K562 (cell line): ENCODE results near the gene OR51F1. TPM values are rescaled to one million over a fixed set of nuclear protein-coding genes. Genes with fewer than 3 reads are reported as not detected.

ENCODE experiments used
- ATAC-seq: fragments of 200-7000 bp; cut with Tn5 transposase; 3 replicates; pipeline ENCODE4 v1.9.1; 2020; ENCODE audit warnings: moderate library complexity
- BruUV-seq: library from RNA; stranded (reverse); fragments of 400-500 nt; replicated peaks from 2 replicates; lab custom pipeline; 2021; lab: Mats Ljungman, UMichigan
- CTCF ChIA-PET: fragments of 300-600 bp; formaldehyde crosslinking; extraction: SDS; loops from one replicate; lab custom pipeline; 2021; ENCODE audit warnings: low intra/inter-chr PET ratio; lab: Yijun Ruan, JAX
- POLR2A ChIA-PET: fragments of 300-600, 350-650 bp; sonication (Branson Sonifier 250); formaldehyde crosslinking; extraction: SDS; loops from one replicate; lab custom pipeline; 2021; ENCODE audit warnings: antibody characterized with exemption, inconsistent platforms; lab: Yijun Ruan, JAX
- DNase-seq, 4 experiments: peaks; one replicate each; pipeline versions ENCODE4 v3.0.0 to v3.0.0-alpha.2; 2011 to 2018; ENCODE audit warnings: low spot score in 3 of 4, mixed read lengths in 3 of 4; ENCODE audit errors: extremely low read depth in 1 of 4
- FAIRE-seq: peaks from 2 replicates; lab custom pipeline; 2011; peaks lifted over from hg19 to GRCh38; lab: Jason Lieb, UNC
- H2AFZ ChIP-seq: 2 replicates; pipeline ENCODE4 v1.6.0; 2011; ENCODE audit warnings: low read depth, low read length, control low read depth, inconsistent platforms
- H3K27ac ChIP-seq: fragments of 200-600 bp; 3 replicates; pipeline ENCODE4 v1.8.0; 2011; ENCODE audit warnings: low read depth, mild to moderate bottlenecking, control low read depth, inconsistent platforms, low read length, moderate library complexity, mixed read lengths; ENCODE audit errors: extremely low read depth
- H3K27me3 ChIP-seq, 2 experiments: fragments of 300-600 bp in 1 of 2; 2 replicates in 1 of 2; 3 replicates in 1 of 2; pipeline versions ENCODE4 v1.6.0 to v1.8.0; 2011; ENCODE audit warnings: inconsistent platforms in 2 of 2, low read length in 2 of 2, mild to moderate bottlenecking in 1 of 2, mixed read lengths in 1 of 2, moderate library complexity in 1 of 2; ENCODE audit not compliant: control insufficient read depth in 2 of 2, insufficient read depth in 2 of 2
- H3K36me3 ChIP-seq: fragments of 300-600 bp; 3 replicates; pipeline ENCODE4 v1.8.0; 2011; ENCODE audit warnings: mild to moderate bottlenecking, low read length, inconsistent platforms; ENCODE audit not compliant: control insufficient read depth, insufficient read depth
- H3K4me1 ChIP-seq, 2 experiments: fragments of 200-600 bp in 1 of 2; replicated peaks in 1 of 2; 2 replicates in 1 of 2; 3 replicates in 1 of 2; pipeline versions ENCODE4 v1.5.1 to v1.8.0; 2011; ENCODE audit warnings: inconsistent platforms in 2 of 2, low read length in 2 of 2, mild to moderate bottlenecking in 1 of 2, mixed read lengths in 1 of 2, moderate library complexity in 1 of 2; ENCODE audit not compliant: control insufficient read depth in 2 of 2, insufficient read depth in 2 of 2
- H3K4me2 ChIP-seq: 2 replicates; pipeline ENCODE4 v1.6.1; 2011; ENCODE audit warnings: low read length, control low read depth, inconsistent platforms, mixed read lengths; ENCODE audit not compliant: insufficient read depth
- H3K4me3 ChIP-seq: fragments of 200-600 bp; sonication (generic), shearing (Covaris generic); 2 replicates; pipeline ENCODE4 v1.5.1; 2016; ENCODE audit warnings: control low read depth, inconsistent platforms
- H3K79me2 ChIP-seq: fragments of 200-600 bp; 3 replicates; pipeline ENCODE4 v1.8.0; 2011; ENCODE audit warnings: low read length, inconsistent platforms; ENCODE audit not compliant: control insufficient read depth, insufficient read depth
- H3K9ac ChIP-seq, 2 experiments: 2 replicates each; pipeline versions ENCODE4 v1.6.0 to v1.6.1; 2011; ENCODE audit warnings: low read depth in 2 of 2, low read length in 2 of 2, control low read depth in 1 of 2, inconsistent platforms in 1 of 2, mild to moderate bottlenecking in 1 of 2, mixed read lengths in 1 of 2; ENCODE audit not compliant: insufficient read depth in 1 of 2
- H3K9me1 ChIP-seq: one replicate; pipeline ENCODE4 v1.6.0; 2011; ENCODE audit warnings: inconsistent platforms, mild to moderate bottlenecking, low read length, moderate library complexity; ENCODE audit not compliant: control insufficient read depth, insufficient read depth
- H3K9me3 ChIP-seq: replicated peaks from 2 replicates; pipeline ENCODE4 v1.5.1; 2011; ENCODE audit warnings: low read depth, low read length, inconsistent platforms; ENCODE audit not compliant: control insufficient read depth, insufficient read depth
- H4K20me1 ChIP-seq: replicated peaks from 2 replicates; pipeline ENCODE4 v1.6.1; 2011; ENCODE audit warnings: low read length, inconsistent platforms, mixed read lengths; ENCODE audit not compliant: control insufficient read depth, insufficient read depth
- CAMTA2 ChIP-seq: fragments of 250-450 bp; sonication (Bioruptor Pico); conservative IDR thresholded peaks from 2 replicates; pipeline ENCODE4 v1.5.1; 2022
- CBX2 ChIP-seq: fragments of 200-600 bp; sonication (generic); IDR thresholded peaks from one replicate; pipeline ENCODE4 v1.6.1; 2012; ENCODE audit warnings: mild to moderate bottlenecking, low read length, inconsistent platforms; ENCODE audit not compliant: insufficient read depth, poor library complexity, severe bottlenecking
- CREB3 ChIP-seq: fragments of 450-650 bp; conservative IDR thresholded peaks from 2 replicates; pipeline ENCODE4 v1.6.1; 2016; ENCODE audit warnings: missing genetic modification characterization, low read depth, mild to moderate bottlenecking, missing compliant biosample characterization, moderate library complexity
- ELF2 ChIP-seq: fragments of 250-450 bp; sonication (Bioruptor Pico); IDR thresholded peaks from 2 replicates; pipeline ENCODE4 v1.5.0; 2021; ENCODE audit warnings: mild to moderate bottlenecking
- HIVEP1 ChIP-seq: fragments of 250-450 bp; sonication (Bioruptor Pico); IDR thresholded peaks from 2 replicates; pipeline ENCODE4 v1.4.0; 2020; ENCODE audit warnings: mild to moderate bottlenecking
- LCOR ChIP-seq: sonication (generic); formaldehyde crosslinking; IDR thresholded peaks from 2 replicates; pipeline ENCODE4 v1.8.0; 2022; ENCODE audit warnings: mild to moderate bottlenecking, missing genetic modification reagents
- MTA1 ChIP-seq: fragments of 450-650 bp; IDR thresholded peaks from 2 replicates; pipeline ENCODE4 v1.6.1; 2017; ENCODE audit warnings: borderline replicate concordance
- NR2C2 ChIP-seq, 2 experiments: fragments of 200-800 bp in 1 of 2; sonication (Bioruptor generic) in 1 of 2; sonication (generic) in 1 of 2; formaldehyde crosslinking in 1 of 2; IDR thresholded peaks; 2 replicates each; pipeline versions ENCODE4 v1.6.1 to v1.8.0; 2016 to 2022; ENCODE audit warnings: mild to moderate bottlenecking in 1 of 2, missing compliant biosample characterization in 1 of 2, missing genetic modification characterization in 1 of 2, missing genetic modification reagents in 1 of 2
- PHF21A ChIP-seq: fragments of 450-650 bp; IDR thresholded peaks from 2 replicates; pipeline ENCODE4 v1.6.1; 2017; ENCODE audit warnings: low read depth, borderline replicate concordance
- SMAD3 ChIP-seq: fragments of 450-650 bp; formaldehyde crosslinking; conservative IDR thresholded peaks from 2 replicates; pipeline ENCODE4 v1.4.0; 2020; ENCODE audit warnings: mild to moderate bottlenecking
- TGIF2 ChIP-seq: sonication (generic); formaldehyde crosslinking; IDR thresholded peaks from 2 replicates; pipeline ENCODE4 v1.8.1; 2022; ENCODE audit warnings: mild to moderate bottlenecking, missing genetic modification reagents, moderate library complexity
- THRB ChIP-seq: fragments of 450-650 bp; formaldehyde crosslinking; conservative IDR thresholded peaks from 2 replicates; pipeline ENCODE4 v1.4.0; 2022; ENCODE audit warnings: mild to moderate bottlenecking, missing genetic modification characterization
- ZNF175 ChIP-seq: fragments of 200-800 bp; sonication (Bioruptor generic); IDR thresholded peaks from 2 replicates; pipeline ENCODE4 v1.6.1; 2016; ENCODE audit warnings: low read depth, mild to moderate bottlenecking, missing genetic modification characterization, missing compliant biosample characterization
- ZNF232 ChIP-seq: sonication (generic); formaldehyde crosslinking; IDR thresholded peaks from 2 replicates; pipeline ENCODE4 v1.8.0; 2022; ENCODE audit warnings: mild to moderate bottlenecking, missing genetic modification reagents
- ZNF436 ChIP-seq: fragments of 250-450, 450-650 bp; sonication (Bioruptor Pico); formaldehyde crosslinking; IDR thresholded peaks from 2 replicates; pipeline ENCODE4 v1.7.0; 2020; ENCODE audit warnings: mild to moderate bottlenecking
- ZNF586 ChIP-seq: fragments of 450-650 bp; formaldehyde crosslinking; conservative IDR thresholded peaks from 2 replicates; pipeline ENCODE4 v1.4.0; 2020; ENCODE audit warnings: mild to moderate bottlenecking, moderate library complexity
- WGBS: fragments of 100-300 bp; shearing (Covaris generic); methylation state at CpG from one replicate; pipeline ENCODE4 v1.1.6; 2016; ENCODE audit warnings: low coverage, mixed read lengths; ENCODE audit not compliant: insufficient coverage; ENCODE audit errors: missing lambda C conversion rate; 5-methylcytosine and 5-hydroxymethylcytosine counted together
- in situ Hi-C: fragments of 300-500 bp; cut with MboI; formaldehyde crosslinking; loops from 4 replicates; pipeline ENCODE4 v1.15.0; 2018; ENCODE audit warnings: inconsistent platforms, mixed read lengths
- intact Hi-C: fragments of 100-400 bp; cut with micrococcal nuclease; formaldehyde crosslinking; loops from 2 replicates; pipeline ENCODE4 v1.14.2; 2022
- polyA plus RNA-seq, 8 experiments: library from polyadenylated mRNA; depleted of rRNA in 4 of 8; stranded (reverse) in 5 of 8; unstranded in 3 of 8; fragments of >200 nt; fragmentation: Nextera tagmentation in 2 of 8; fragmentation: Illumina TruSeq in 1 of 8; extraction: Ambion mirVana in 2 of 8; extraction: Trizol in 1 of 8; gene quantifications; 2 replicates each; pipeline versions ENCODE4 v1.2.1 to v1.2.3, GENCODE V29; 2011 to 2014; ENCODE audit warnings: inconsistent platforms in 1 of 8, missing spikeins in 1 of 8
- total RNA-seq, 7 experiments: library from RNA; depleted of rRNA in 6 of 7; stranded (reverse); fragments of >200 nt in 6 of 7; fragmentation: Illumina TruSeq in 2 of 7; extraction: Trizol in 2 of 7; gene quantifications; 2 replicates each; pipeline versions ENCODE4 v1.2.1 to v1.2.3, GENCODE V29; 2011 to 2021; ENCODE audit warnings: low replicate concordance in 1 of 7
- TF ChIP-seq, protein P1 (sequence below): fragments of 450-650 bp; IDR thresholded peaks from one replicate; pipeline ENCODE4 v1.6.1; 2018; ENCODE audit warnings: mild to moderate bottlenecking, moderate library complexity; ENCODE audit not compliant: partially characterized antibody

OR51F1 gene
- total and polyA plus RNA-seq, 9 of the 15 experiments (the other 6 are each of a cell fraction or from before 2014, with no cell fraction given): not detected

DNA sequence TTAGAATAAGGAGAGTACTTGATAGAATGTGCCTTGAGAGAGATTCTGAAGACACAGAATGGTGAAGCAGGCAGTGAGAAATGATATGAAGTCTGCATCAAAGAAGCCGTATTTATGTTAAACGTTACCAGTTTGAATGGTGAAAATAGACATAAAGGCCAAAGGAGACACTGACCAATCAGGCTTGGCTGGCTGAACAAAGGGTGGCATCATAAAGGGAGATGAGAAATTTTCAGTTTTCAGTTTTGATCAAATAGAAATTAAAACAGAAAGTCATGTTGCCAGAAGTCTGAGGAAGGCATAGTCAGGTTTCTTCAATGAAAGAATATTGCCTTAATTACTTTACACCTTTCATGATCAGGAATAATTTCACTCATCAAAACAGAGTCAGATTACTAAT lies 6.6 kb downstream of the OR51F1 start:
- Histone ChIP-seq H4K20me1 (no peaks in the 10 kb centered on the region), H3K27ac (no peak overlapping the region), H3K9me3 (no peaks in the 10 kb centered on the region), H3K9me1 (no peaks in the 10 kb centered on the region), H3K27me3 (peaks cover 2 to 5% of the 10 kb centered on the region in 2 experiments; a peak in 1 of 5 replicates), H3K4me2 (no peak overlapping the region), H3K79me2 (no peaks in the 10 kb centered on the region), H3K36me3 (no peaks in the 10 kb centered on the region), H3K9ac (no peak overlapping the region), H3K4me1 (no peaks in the 10 kb centered on the region), H2AFZ (no peak overlapping the region), H3K4me3 (no peak overlapping the region)
- in situ Hi-C loops (no loop called here), intact Hi-C loops (no loop called here)
- FAIRE-seq (no peak), DNase-seq (no peak), ATAC-seq (no peak)
- BruUV-seq: no TSS peak
- ChIA-PET POLR2A (no interaction called here), CTCF (no interaction called here)
- TF ChIP-seq PHF21A (no peak), CREB3 (tag) (no peak), ZNF232 (no peak), CAMTA2 (no peak), ELF2 (CRISPR knock-in tag) (no peak), TGIF2 (no peak), HIVEP1 (CRISPR knock-in tag) (no peak), MTA1 (no peak), ZNF436 (no peak), ZNF586 (CRISPR knock-in tag) (no peak), LCOR (CRISPR knock-in tag) (no peak), NR2C2 (CRISPR knock-in tag; IDR thresholded peaks at IDR 0.05) (no peak), NR2C2 (tag; IDR thresholded peaks at IDR 0.05) (no peak), SMAD3 (no peak), CBX2 (no peak), ZNF175 (no peak), THRB (CRISPR knock-in tag) (no peak)
- TF ChIP-seq, protein P1, sequence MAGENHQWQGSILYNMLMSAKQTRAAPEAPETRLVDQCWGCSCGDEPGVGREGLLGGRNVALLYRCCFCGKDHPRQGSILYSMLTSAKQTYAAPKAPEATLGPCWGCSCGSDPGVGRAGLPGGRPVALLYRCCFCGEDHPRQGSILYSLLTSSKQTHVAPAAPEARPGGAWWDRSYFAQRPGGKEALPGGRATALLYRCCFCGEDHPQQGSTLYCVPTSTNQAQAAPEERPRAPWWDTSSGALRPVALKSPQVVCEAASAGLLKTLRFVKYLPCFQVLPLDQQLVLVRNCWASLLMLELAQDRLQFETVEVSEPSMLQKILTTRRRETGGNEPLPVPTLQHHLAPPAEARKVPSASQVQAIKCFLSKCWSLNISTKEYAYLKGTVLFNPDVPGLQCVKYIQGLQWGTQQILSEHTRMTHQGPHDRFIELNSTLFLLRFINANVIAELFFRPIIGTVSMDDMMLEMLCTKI: no peak
- WGBS: 0% methylated on average over 2 of the region's 2 CpGs
